ENCODE results near the gene GCNT2.
A peak's percentile ranks its signal among the peaks of the same experiment; 100 is the strongest.

GCNT2 gene

GRCh38 chr6:10550764-10551163 is 29.6 kb downstream of the GCNT2 start:
- TF ChIP-seq Cebpa-rat (IDR thresholded peaks at IDR 0.05): no peak
- no peak overlapping the region for H3K9ac ChIP-seq
- peaks cover 0 to 12% (median 0%) of the 10 kb centered on the region in 10 experiments; a peak in 4 of 20 replicates for H3K4me1 ChIP-seq
- no peak overlapping the region for H3K27ac ChIP-seq
- no peaks in the 10 kb centered on the region for H3K9me3 ChIP-seq (replicated peaks in 1 of 11)
- no peaks in the 10 kb centered on the region for H4K20me1 ChIP-seq
- no peaks in the 10 kb centered on the region for H3K36me3 ChIP-seq
- H3K27me3 ChIP-seq: no peaks in the 10 kb centered on the region
- H3K4me3 ChIP-seq: no peak overlapping the region
- H3K4me2 ChIP-seq: no peak overlapping the region

GRCh38 chr6:10552270-10552810 is 31.2 kb downstream of the GCNT2 start:
- TF ChIP-seq Cebpa-rat (IDR thresholded peaks at IDR 0.05): no peak
- no peak overlapping the region for H3K4me3 ChIP-seq
- peaks cover 0 to 7% (median 0%) of the 10 kb centered on the region in 11 experiments; a peak in 1 of 22 replicates for H3K36me3 ChIP-seq
- H3K9ac ChIP-seq: no peak overlapping the region
- no peaks in the 10 kb centered on the region for H3K9me3 ChIP-seq (replicated peaks in 1 of 11)
- H4K20me1 ChIP-seq: no peaks in the 10 kb centered on the region
- H3K4me2 ChIP-seq: no peak overlapping the region
- no peaks in the 10 kb centered on the region for H3K27me3 ChIP-seq
- no peak overlapping the region for H3K27ac ChIP-seq
- H3K4me1 ChIP-seq: peaks cover 0 to 14% (median 2%) of the 10 kb centered on the region in 10 experiments; a peak in 5 of 20 replicates

DNA sequence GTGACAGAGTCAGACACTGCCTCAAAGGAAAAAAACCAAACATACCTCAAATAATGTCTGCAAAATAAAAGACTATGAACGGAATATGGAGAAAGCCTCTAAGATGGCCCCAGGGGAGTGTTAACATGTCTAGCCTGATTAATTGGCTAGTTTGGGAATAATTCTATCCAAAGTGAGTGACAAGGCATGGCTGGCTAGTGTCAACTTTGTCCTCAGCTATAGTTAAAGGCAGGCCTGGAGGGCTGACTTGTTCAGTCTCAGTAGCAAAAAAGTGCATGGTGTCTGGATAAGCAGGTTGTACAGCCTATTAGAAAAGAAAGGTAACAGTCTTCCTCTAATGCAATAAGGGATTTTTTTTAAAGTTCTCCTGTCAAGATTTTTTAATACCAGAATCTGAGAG is 32.7 kb downstream of the GCNT2 start:
- no peaks in the 10 kb centered on the region for H3K9me3 ChIP-seq (replicated peaks in 1 of 11)
- H3K27ac ChIP-seq: no peak overlapping the region
- peaks cover 0 to 14% (median 2%) of the 10 kb centered on the region in 10 experiments; a peak in 5 of 20 replicates for H3K4me1 ChIP-seq
- H3K36me3 ChIP-seq: peaks cover 0 to 7% (median 0%) of the 10 kb centered on the region in 11 experiments; a peak in 1 of 22 replicates
- no peaks in the 10 kb centered on the region for H4K20me1 ChIP-seq
- H3K4me3 ChIP-seq: no peak overlapping the region
- no peak overlapping the region for H3K9ac ChIP-seq
- H3K4me2 ChIP-seq: no peak overlapping the region
- TF ChIP-seq Cebpa-rat (IDR thresholded peaks at IDR 0.05): no peak
- no peaks in the 10 kb centered on the region for H3K27me3 ChIP-seq

DNA sequence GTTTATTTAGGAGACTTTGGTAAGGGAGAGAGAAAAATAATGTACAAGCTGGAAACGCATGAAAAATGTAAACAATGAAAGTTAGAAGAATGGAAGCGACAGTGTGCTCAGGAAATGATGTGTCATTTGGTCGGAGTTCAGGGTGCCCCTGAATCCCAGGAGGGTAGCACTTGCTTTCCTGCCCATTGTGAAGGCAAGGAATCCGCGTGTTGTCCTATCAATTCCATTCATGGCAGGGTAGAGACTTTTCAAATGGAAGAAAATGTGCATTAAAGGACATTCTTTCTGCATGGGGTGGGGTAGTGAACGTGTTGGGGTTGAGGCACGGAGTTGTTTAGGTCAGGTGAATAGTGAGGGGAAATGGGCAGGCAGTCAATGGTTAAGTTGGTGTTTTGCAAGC is 33.7 kb downstream of the GCNT2 start:
- Histone ChIP-seq H3K27ac (no peak overlapping the region), H3K27me3 (no peaks in the 10 kb centered on the region), H3K4me1 (peaks cover 7 to 21% (median 9%) of the 10 kb centered on the region in 10 experiments), H3K9ac (no peak overlapping the region), H4K20me1 (no peaks in the 10 kb centered on the region), H3K4me3 (no peak overlapping the region), H3K9me3 (replicated peaks in 1 of 11) (no peaks in the 10 kb centered on the region), H3K4me2 (peak overlapping the region in 5 of 11 experiments; percentile 0 to 24 (median 4); a peak in 1 of 22 replicates), H3K36me3 (peaks cover 0 to 7% (median 0%) of the 10 kb centered on the region in 11 experiments; a peak in 1 of 22 replicates)
- no peak for TF ChIP-seq Cebpa-rat (IDR thresholded peaks at IDR 0.05)

GRCh38 chr6:10555625-10556309 is 34.6 kb downstream of the GCNT2 start:
- Histone ChIP-seq H3K36me3 (peaks cover 0 to 7% (median 0%) of the 10 kb centered on the region in 11 experiments; a peak in 1 of 22 replicates), H3K27me3 (no peaks in the 10 kb centered on the region), H4K20me1 (no peaks in the 10 kb centered on the region), H3K4me3 (no peak overlapping the region), H3K27ac (no peak overlapping the region), H3K9ac (no peak overlapping the region), H3K4me1 (peaks cover 16 to 30% (median 19%) of the 10 kb centered on the region in 10 experiments), H3K4me2 (no peak overlapping the region), H3K9me3 (replicated peaks in 1 of 11) (no peaks in the 10 kb centered on the region)
- no peak for TF ChIP-seq Cebpa-rat (IDR thresholded peaks at IDR 0.05)

DNA sequence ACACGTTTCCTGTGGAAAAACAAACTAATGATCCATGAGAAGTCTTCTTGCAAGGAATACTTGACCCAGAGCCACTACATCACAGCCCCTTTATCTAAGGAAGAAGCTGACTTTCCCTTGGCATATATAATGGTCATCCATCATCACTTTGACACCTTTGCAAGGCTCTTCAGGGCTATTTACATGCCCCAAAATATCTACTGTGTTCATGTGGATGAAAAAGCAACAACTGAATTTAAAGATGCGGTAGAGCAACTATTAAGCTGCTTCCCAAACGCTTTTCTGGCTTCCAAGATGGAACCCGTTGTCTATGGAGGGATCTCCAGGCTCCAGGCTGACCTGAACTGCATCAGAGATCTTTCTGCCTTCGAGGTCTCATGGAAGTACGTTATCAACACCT is 35.4 kb downstream of the GCNT2 start:
- Histone ChIP-seq H3K9me3 (replicated peaks in 1 of 11) (no peaks in the 10 kb centered on the region), H3K9ac (no peak overlapping the region), H3K4me2 (peak overlapping the region in 2 of 11 experiments; percentile 18 to 23; a peak in 2 of 22 replicates), H3K4me1 (peaks cover 24 to 38% (median 27%) of the 10 kb centered on the region in 10 experiments), H3K36me3 (peaks cover 0 to 7% (median 0%) of the 10 kb centered on the region in 11 experiments; a peak in 1 of 22 replicates), H3K4me3 (no peak overlapping the region), H3K27me3 (no peaks in the 10 kb centered on the region), H4K20me1 (no peaks in the 10 kb centered on the region), H3K27ac (no peak overlapping the region)
- TF ChIP-seq Cebpa-rat (IDR thresholded peaks at IDR 0.05): no peak

DNA sequence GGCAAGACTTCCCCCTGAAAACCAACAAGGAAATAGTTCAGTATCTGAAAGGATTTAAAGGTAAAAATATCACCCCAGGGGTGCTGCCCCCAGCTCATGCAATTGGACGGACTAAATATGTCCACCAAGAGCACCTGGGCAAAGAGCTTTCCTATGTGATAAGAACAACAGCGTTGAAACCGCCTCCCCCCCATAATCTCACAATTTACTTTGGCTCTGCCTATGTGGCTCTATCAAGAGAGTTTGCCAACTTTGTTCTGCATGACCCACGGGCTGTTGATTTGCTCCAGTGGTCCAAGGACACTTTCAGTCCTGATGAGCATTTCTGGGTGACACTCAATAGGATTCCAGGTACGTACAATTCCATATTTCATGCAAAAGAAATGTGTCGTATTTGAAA is 35.8 kb downstream of the GCNT2 start:
- no peak for TF ChIP-seq Cebpa-rat (IDR thresholded peaks at IDR 0.05)
- Histone ChIP-seq H3K9ac (no peak overlapping the region), H3K4me1 (peaks cover 28 to 42% (median 31%) of the 10 kb centered on the region in 10 experiments), H3K36me3 (peaks cover 0 to 7% (median 0%) of the 10 kb centered on the region in 11 experiments; a peak in 1 of 22 replicates), H3K4me2 (peak overlapping the region in 2 of 11 experiments; percentile 18 to 23; a peak in 2 of 22 replicates), H3K27me3 (no peaks in the 10 kb centered on the region), H3K9me3 (replicated peaks in 1 of 11) (no peaks in the 10 kb centered on the region), H3K4me3 (no peak overlapping the region), H4K20me1 (no peaks in the 10 kb centered on the region), H3K27ac (no peak overlapping the region)

- Histone ChIP-seq H3K9ac (no peak overlapping the region), H3K36me3 (peaks cover 0 to 7% (median 0%) of the 10 kb centered on the region in 11 experiments; a peak in 1 of 22 replicates), H3K4me1 (peaks cover 33 to 49% (median 37%) of the 10 kb centered on the region in 10 experiments), H3K27ac (no peak overlapping the region), H3K4me2 (no peak overlapping the region), H4K20me1 (no peaks in the 10 kb centered on the region), H3K27me3 (no peaks in the 10 kb centered on the region), H3K9me3 (replicated peaks in 1 of 11) (no peaks in the 10 kb centered on the region), H3K4me3 (no peak overlapping the region)
- no peak for TF ChIP-seq Cebpa-rat (IDR thresholded peaks at IDR 0.05)
Measured at GRCh38 chr6:10557913-10558312, 36.8 kb downstream of the GCNT2 start.

DNA sequence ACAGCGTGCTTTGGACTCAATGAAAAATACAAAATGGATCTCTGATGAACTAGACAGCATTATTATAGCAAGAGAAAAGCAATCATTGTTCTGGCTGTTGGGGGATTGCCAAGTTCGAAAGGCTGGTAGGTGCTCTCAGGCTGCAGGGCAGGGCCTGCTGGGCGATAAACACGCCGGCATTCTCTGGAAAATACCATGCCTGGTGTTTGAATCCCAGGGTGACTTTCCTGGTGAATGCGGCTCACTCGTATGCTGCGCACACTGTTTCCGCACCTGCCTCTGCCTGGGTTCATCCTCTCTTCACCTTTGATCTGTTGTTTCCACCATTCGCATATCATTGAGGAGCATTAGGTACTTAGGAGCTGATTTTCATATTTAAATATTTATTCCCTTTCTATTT is 37.4 kb downstream of the GCNT2 start:
- no peak overlapping the region for H3K9ac ChIP-seq
- H3K9me3 ChIP-seq (replicated peaks in 1 of 11): no peaks in the 10 kb centered on the region
- peaks cover 0 to 7% (median 0%) of the 10 kb centered on the region in 11 experiments; a peak in 1 of 22 replicates for H3K36me3 ChIP-seq
- TF ChIP-seq Cebpa-rat (IDR thresholded peaks at IDR 0.05): no peak
- H3K4me2 ChIP-seq: no peak overlapping the region
- no peak overlapping the region for H3K4me3 ChIP-seq
- no peaks in the 10 kb centered on the region for H3K27me3 ChIP-seq
- no peak overlapping the region for H3K27ac ChIP-seq
- H3K4me1 ChIP-seq: peaks cover 33 to 49% (median 37%) of the 10 kb centered on the region in 10 experiments
- no peaks in the 10 kb centered on the region for H4K20me1 ChIP-seq
